SH-SY5Y (cell line): ENCODE results near the gene SNTB2.

ENCODE experiments used
- GATA2 ChIP-seq: IDR thresholded peaks from 2 replicates; pipeline ENCODE4 v1.6.1; 2011; ENCODE audit warnings: mild to moderate bottlenecking, low read depth, low read length
- GATA3 ChIP-seq: IDR thresholded peaks from 2 replicates; pipeline ENCODE4 v1.6.1; 2011; ENCODE audit warnings: low read depth, mild to moderate bottlenecking, low read length, moderate library complexity

- no peak for TF ChIP-seq GATA2
- TF ChIP-seq GATA3: no peak
Observed at GRCh38 chr16:69330286-69331109, 143.5 kb downstream of the SNTB2 start, which contains the start of gene PDF.
